ENCODE results near the gene SYCP3. TPM values are rescaled to one million over a fixed set of nuclear protein-coding genes. Genes with fewer than 3 reads are reported as not detected.

SYCP3 gene
- total and polyA plus RNA-seq, 2 of the 13 experiments (the other 11 are each of a cell fraction or from before 2014, with no cell fraction given), result not detected

GRCh38 chr12:101696251-101697196 is 42.7 kb downstream of the SYCP3 start (continued):
- TF ChIP-seq ZHX2 (IDR thresholded peaks at IDR 0.05; ENCODE audit: low read depth) (0 out of 2 replicates have a peak, but pooled peaks have one; percentile 28), ZHX2 (CRISPR knock-in tag; IDR thresholded peaks at IDR 0.05; ENCODE audit: borderline replicate concordance) (no peak), GZF1 (CRISPR knock-in tag; IDR thresholded peaks at IDR 0.05) (no peak), RCOR2 (CRISPR knock-in tag; IDR thresholded peaks at IDR 0.05) (no peak; the same call in 1 of the 2 replicates), UBTF (CRISPR knock-in tag; IDR thresholded peaks at IDR 0.05) (peak; percentile 48), ARNT (IDR thresholded peaks at IDR 0.05) (no peak), HMG20B (CRISPR knock-in tag; conservative IDR thresholded peaks at IDR 0.05) (no peak; the same call in 1 of the 2 replicates), CBX5 (CRISPR knock-in tag; IDR thresholded peaks at IDR 0.05; ENCODE audit: borderline replicate concordance) (peak; percentile 73; the same call in 1 of the 2 replicates), HIC2 (CRISPR knock-in tag; IDR thresholded peaks at IDR 0.05; ENCODE audit: low read depth) (no peak)
- TF ChIP-seq, protein P1, sequence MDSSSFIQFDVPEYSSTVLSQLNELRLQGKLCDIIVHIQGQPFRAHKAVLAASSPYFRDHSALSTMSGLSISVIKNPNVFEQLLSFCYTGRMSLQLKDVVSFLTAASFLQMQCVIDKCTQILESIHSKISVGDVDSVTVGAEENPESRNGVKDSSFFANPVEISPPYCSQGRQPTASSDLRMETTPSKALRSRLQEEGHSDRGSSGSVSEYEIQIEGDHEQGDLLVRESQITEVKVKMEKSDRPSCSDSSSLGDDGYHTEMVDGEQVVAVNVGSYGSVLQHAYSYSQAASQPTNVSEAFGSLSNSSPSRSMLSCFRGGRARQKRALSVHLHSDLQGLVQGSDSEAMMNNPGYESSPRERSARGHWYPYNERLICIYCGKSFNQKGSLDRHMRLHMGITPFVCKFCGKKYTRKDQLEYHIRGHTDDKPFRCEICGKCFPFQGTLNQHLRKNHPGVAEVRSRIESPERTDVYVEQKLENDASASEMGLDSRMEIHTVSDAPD (CRISPR knock-in tag; IDR thresholded peaks at IDR 0.05), result peak; percentile 64; the same call in 1 of the 2 replicates
